HepG2 (cell line): ENCODE measurements around the gene NCOA7. TPM values are rescaled to one million over a fixed set of nuclear protein-coding genes. Genes with fewer than 3 reads are reported as not detected.

Experiments
- CBX2 ChIP-seq, 2 experiments: fragments of 200-600 bp in 1 of 2; sonication (generic); formaldehyde crosslinking in 1 of 2; IDR thresholded peaks; 2 replicates each; pipeline versions ENCODE4 v1.7.0 to v1.8.1; 2018 to 2022; ENCODE audit warnings: low read depth in 2 of 2, low read length in 1 of 2, mild to moderate bottlenecking in 1 of 2, missing genetic modification reagents in 1 of 2
- GATAD2A ChIP-seq: IDR thresholded peaks from 2 replicates; pipeline ENCODE4 v1.6.1; 2016
- HINFP ChIP-seq: sonication (generic); formaldehyde crosslinking; IDR thresholded peaks from 2 replicates; pipeline ENCODE4 v1.4.0; 2020; ENCODE audit warnings: low read depth, mild to moderate bottlenecking, missing genetic modification reagents
- HNF4G ChIP-seq, 2 experiments: sonication (generic) in 1 of 2; formaldehyde crosslinking in 1 of 2; IDR thresholded peaks; 2 replicates each; pipeline versions ENCODE4 v1.4.0 to v1.6.1; 2011 to 2020; ENCODE audit warnings: borderline replicate concordance in 2 of 2, low read depth in 2 of 2, mild to moderate bottlenecking in 2 of 2, low read length in 1 of 2, missing genetic modification reagents in 1 of 2, moderate library complexity in 1 of 2
- NFE2 ChIP-seq: sonication (generic); formaldehyde crosslinking; IDR thresholded peaks from 2 replicates; pipeline ENCODE4 v1.4.0; 2020; ENCODE audit warnings: missing genetic modification reagents
- RBAK ChIP-seq: sonication (generic); formaldehyde crosslinking; IDR thresholded peaks from 2 replicates; pipeline ENCODE4 v1.5.1; 2020; ENCODE audit warnings: mild to moderate bottlenecking, missing genetic modification reagents
- RFXAP ChIP-seq: sonication (generic); formaldehyde crosslinking; IDR thresholded peaks from 2 replicates; pipeline ENCODE4 v1.4.0; 2020; ENCODE audit warnings: missing genetic modification reagents, borderline replicate concordance
- ZBTB14 ChIP-seq: sonication (generic); formaldehyde crosslinking; IDR thresholded peaks from 2 replicates; pipeline ENCODE4 v1.4.0; 2020; ENCODE audit warnings: missing genetic modification reagents
- ZNF142 ChIP-seq: sonication (generic); formaldehyde crosslinking; IDR thresholded peaks from 2 replicates; pipeline ENCODE4 v1.4.0; 2020; ENCODE audit warnings: missing genetic modification reagents
- ZNF547 ChIP-seq: sonication (generic); formaldehyde crosslinking; IDR thresholded peaks from 2 replicates; pipeline ENCODE4 v1.5.1; 2020; ENCODE audit warnings: mild to moderate bottlenecking, missing genetic modification reagents
- ZNF703 ChIP-seq: sonication (generic); formaldehyde crosslinking; IDR thresholded peaks from 2 replicates; pipeline ENCODE4 v1.5.1; 2020; ENCODE audit warnings: missing genetic modification reagents, mild to moderate bottlenecking, moderate library complexity, borderline replicate concordance
- ZNF768 ChIP-seq: sonication (generic); formaldehyde crosslinking; IDR thresholded peaks from 2 replicates; pipeline ENCODE4 v1.4.0; 2020; ENCODE audit warnings: missing genetic modification reagents
- polyA plus RNA-seq, 8 experiments: library from polyadenylated mRNA; depleted of rRNA in 3 of 8; stranded (reverse) in 7 of 8; unstranded in 1 of 8; fragments of >200 nt; fragmentation: Illumina TruSeq in 4 of 8; extraction: Trizol in 4 of 8; gene quantifications; 2 replicates each; pipeline versions ENCODE4 v1.2.1 to v1.2.3, GENCODE V29; 2011 to 2016; ENCODE audit warnings: low read depth in 4 of 8, missing spikeins in 1 of 8, mixed read lengths in 1 of 8; ENCODE audit not compliant: insufficient read depth in 1 of 8
- total RNA-seq, 5 experiments: library from RNA; depleted of rRNA; stranded (reverse); fragments of >200 nt; fragmentation: Illumina TruSeq; extraction: Trizol; gene quantifications; 2 replicates each; pipeline ENCODE4 v1.2.3, GENCODE V29; 2016; ENCODE audit warnings: low read depth in 1 of 5
- TF ChIP-seq, protein P1 (sequence below): IDR thresholded peaks from 2 replicates; pipeline ENCODE4 v1.6.1; 2016; ENCODE audit warnings: low read depth

NCOA7 gene
- total and polyA plus RNA-seq, 2 of the 13 experiments (the other 11 are each of a cell fraction or from before 2014, with no cell fraction given): 13.6 to 20.8 TPM

DNA sequence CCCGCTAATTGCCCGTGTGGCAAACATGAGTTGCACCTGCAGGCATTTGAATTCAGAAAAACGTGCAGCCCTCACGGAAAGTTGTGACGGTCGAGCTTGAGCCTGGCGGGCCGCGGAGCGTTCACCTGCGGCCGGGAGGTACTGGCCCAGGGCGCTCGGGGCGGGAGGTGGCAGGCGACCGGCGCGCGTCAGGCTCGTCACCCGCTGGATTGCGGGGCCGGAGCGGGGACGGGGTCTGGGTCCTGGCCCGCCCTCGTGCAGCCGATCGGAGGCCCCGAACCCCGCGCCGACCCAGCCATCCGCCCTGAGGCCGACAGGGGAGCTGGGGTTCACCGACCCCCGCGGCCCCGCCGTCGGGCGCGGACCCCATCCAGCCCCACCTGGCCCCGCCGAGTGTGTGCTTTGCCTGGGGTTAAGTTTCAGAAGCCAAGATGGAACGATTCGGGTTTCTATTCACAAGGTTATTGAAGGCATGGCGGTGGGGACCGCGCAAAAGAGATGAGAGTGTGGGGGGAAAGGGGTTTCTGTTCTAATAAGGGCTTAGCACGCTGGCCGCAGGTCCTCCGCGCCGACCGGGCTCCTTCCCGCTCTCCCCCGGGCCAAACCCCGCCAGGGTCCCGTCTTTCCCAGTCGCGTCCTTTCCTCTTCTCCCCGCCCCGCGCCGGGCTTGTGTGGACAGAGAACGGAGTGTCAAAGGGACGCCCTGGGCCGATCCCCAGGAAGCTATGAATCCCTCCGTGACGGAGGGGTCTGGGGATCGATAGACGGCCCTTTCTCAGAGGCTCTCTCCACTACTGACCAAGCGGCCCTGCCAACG lies 43.0 kb upstream of the NCOA7 start (continued):
- TF ChIP-seq, protein P1, sequence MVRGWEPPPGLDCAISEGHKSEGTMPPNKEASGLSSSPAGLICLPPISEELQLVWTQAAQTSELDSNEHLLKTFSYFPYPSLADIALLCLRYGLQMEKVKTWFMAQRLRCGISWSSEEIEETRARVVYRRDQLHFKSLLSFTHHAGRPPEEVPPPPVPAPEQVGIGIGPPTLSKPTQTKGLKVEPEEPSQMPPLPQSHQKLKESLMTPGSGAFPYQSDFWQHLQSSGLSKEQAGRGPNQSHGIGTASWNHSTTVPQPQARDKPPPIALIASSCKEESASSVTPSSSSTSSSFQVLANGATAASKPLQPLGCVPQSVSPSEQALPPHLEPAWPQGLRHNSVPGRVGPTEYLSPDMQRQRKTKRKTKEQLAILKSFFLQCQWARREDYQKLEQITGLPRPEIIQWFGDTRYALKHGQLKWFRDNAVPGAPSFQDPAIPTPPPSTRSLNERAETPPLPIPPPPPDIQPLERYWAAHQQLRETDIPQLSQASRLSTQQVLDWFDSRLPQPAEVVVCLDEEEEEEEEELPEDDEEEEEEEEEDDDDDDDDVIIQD (CRISPR knock-in tag): no peak
- TF ChIP-seq GATAD2A (CRISPR knock-in tag) (no peak), ZNF768 (0 out of 2 replicates have a peak, but pooled peaks have one; percentile 13), HNF4G (IDR thresholded peaks at IDR 0.05; ENCODE audit: borderline replicate concordance, low read depth, low read length) (no peak), HNF4G (CRISPR knock-in tag; IDR thresholded peaks at IDR 0.05; ENCODE audit: borderline replicate concordance, low read depth) (0 out of 2 replicates have a peak, but pooled peaks have one; percentile 20), CBX2 (IDR thresholded peaks at IDR 0.05; ENCODE audit: low read depth, low read length) (no peak), CBX2 (CRISPR knock-in tag; IDR thresholded peaks at IDR 0.05; ENCODE audit: low read depth) (peak; percentile 97), ZBTB14 (no peak), NFE2 (CRISPR knock-in tag) (no peak), RFXAP (no peak), ZNF142 (no peak), HINFP (CRISPR knock-in tag) (no peak), ZNF703 (no peak), ZNF547 (CRISPR knock-in tag) (no peak), RBAK (CRISPR knock-in tag) (no peak)
